Islet of Langerhans (tissue), 1 donor: ENCODE measurements around the gene SLC24A5.

ENCODE experiments used
- FAIRE-seq: peaks from one replicate; lab custom pipeline; 2011; peaks lifted over from hg19 to GRCh38; lab: Jason Lieb, UNC

Gene SLC24A5

DNA sequence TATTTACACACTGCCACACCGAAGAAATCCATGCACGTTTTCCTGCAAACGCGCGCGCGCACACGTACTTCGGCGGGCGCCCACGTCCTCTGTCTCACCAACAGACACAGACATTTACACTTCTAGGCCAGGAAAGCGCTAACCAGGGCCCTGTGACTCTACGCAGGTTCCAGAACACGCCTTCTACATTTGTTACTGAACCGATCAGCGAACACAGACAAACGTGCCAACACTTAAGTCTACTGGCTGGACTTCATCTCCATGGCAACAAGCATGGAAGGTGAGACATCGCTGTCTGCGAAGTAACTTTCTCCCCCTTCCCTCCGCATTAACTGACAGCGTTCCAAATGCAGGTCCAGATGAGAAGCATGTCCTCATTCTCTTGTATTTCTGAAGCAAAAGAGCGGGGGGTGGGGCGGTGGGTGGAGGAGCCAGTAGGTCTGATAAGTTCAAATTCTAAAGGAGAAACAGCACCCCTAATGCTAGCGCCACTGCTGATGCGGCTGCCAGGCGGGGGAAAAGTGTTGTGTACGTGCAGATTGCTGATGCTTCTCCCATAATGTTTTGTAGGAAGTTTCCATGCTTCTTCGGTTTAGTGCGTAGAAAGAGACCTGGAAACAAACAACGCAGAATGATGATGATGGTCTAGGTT is 70.9 kb downstream of the SLC24A5 start, which contains the start of gene CTXN2:
CTXN2 (plus strand) TSS at position 92 of the 652 bp plus-strand sequence. CDS start 9,636 bp downstream, outside the sequence.
- peak; percentile 68 for FAIRE-seq
